ENCODE measurements around the gene KIF2C.

DNA sequence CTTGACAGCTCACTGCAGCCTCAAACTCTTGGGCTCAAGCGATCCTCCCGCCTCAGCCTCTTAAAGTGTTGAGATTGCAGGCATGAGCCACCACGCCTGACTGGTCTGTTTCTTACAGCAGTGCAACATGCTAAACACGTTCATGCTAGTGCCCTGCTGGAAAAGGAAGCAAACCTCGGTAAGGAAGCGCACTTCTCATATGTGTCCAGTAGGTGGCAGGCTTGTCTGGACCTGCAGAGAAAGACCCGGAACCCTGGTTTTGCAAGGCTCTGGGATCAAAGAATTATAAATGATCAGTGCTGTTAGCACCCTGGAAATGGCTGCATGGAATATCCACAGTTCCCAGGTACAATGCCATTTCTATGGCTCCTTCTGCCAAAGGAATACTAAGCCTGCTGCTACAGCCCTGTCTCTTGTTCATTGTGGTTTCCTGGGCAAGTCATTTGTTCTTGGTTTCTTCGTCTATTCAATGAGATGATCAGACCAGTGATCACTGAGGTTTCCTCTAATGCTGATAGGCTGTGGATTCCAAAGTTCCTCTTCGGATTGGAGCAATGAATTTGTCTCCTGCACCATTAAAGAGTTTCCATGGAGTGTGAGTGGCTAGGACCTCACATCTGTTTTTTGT, 24.6 kb upstream of the KIF2C start:
- TF ChIP-seq POLR2A (IDR thresholded peaks at IDR 0.05) = no peak
- TF ChIP-seq, protein P1, sequence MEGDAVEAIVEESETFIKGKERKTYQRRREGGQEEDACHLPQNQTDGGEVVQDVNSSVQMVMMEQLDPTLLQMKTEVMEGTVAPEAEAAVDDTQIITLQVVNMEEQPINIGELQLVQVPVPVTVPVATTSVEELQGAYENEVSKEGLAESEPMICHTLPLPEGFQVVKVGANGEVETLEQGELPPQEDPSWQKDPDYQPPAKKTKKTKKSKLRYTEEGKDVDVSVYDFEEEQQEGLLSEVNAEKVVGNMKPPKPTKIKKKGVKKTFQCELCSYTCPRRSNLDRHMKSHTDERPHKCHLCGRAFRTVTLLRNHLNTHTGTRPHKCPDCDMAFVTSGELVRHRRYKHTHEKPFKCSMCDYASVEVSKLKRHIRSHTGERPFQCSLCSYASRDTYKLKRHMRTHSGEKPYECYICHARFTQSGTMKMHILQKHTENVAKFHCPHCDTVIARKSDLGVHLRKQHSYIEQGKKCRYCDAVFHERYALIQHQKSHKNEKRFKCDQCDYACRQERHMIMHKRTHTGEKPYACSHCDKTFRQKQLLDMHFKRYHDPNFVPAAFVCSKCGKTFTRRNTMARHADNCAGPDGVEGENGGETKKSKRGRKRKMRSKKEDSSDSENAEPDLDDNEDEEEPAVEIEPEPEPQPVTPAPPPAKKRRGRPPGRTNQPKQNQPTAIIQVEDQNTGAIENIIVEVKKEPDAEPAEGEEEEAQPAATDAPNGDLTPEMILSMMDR (IDR thresholded peaks at IDR 0.05) = peak; percentile 64 to 76 (median 75)
